HUES6 (cell line): Measurements from ENCODE around the gene COL27A1.

Source experiments
- H3K27ac ChIP-seq: 2 replicates; pipeline ENCODE4 v1.7.0; 2013; ENCODE audit warnings: low read depth, mild to moderate bottlenecking, low read length, inconsistent platforms
- H3K27me3 ChIP-seq: 2 replicates; pipeline ENCODE4 v1.6.1; 2013; ENCODE audit warnings: low read length; ENCODE audit not compliant: control insufficient read depth, insufficient read depth
- H3K36me3 ChIP-seq: 2 replicates; pipeline ENCODE4 v1.6.1; 2013; ENCODE audit warnings: low read length; ENCODE audit not compliant: control insufficient read depth, insufficient read depth
- H3K4me1 ChIP-seq: 2 replicates; pipeline ENCODE4 v1.6.1; 2013; ENCODE audit warnings: low read length; ENCODE audit not compliant: control insufficient read depth, insufficient read depth
- H3K4me3 ChIP-seq: 2 replicates; pipeline ENCODE4 v1.5.1; 2013; ENCODE audit warnings: low read depth, low read length
- H3K9ac ChIP-seq: one replicate; pipeline ENCODE4 v1.6.1; 2013; ENCODE audit warnings: mild to moderate bottlenecking, low read length
- H3K9me3 ChIP-seq: 2 replicates; pipeline ENCODE4 v1.6.1; 2013; ENCODE audit warnings: low read depth, low read length; ENCODE audit not compliant: control insufficient read depth, insufficient read depth

Gene COL27A1

GRCh38 chr9:114213566-114213965 lies 58.2 kb downstream of the COL27A1 start:
- Histone ChIP-seq H3K27me3 (no peaks in the 10 kb centered on the region), H3K27ac (no peak overlapping the region), H3K4me3 (no peak overlapping the region), H3K9me3 (no peaks in the 10 kb centered on the region), H3K4me1 (peaks cover under 1% of the 10 kb centered on the region; the same call in 1 of the 2 replicates), H3K36me3 (peaks cover 37% of the 10 kb centered on the region), H3K9ac (no peak overlapping the region)

GRCh38 chr9:114214181-114214580 lies 58.8 kb downstream of the COL27A1 start:
- H3K9ac ChIP-seq: no peak overlapping the region
- H3K4me3 ChIP-seq: no peak overlapping the region
- H3K36me3 ChIP-seq: peaks cover 37% of the 10 kb centered on the region
- H3K27me3 ChIP-seq: no peaks in the 10 kb centered on the region
- H3K9me3 ChIP-seq: no peaks in the 10 kb centered on the region
- no peak overlapping the region for H3K27ac ChIP-seq
- H3K4me1 ChIP-seq: peaks cover 3% of the 10 kb centered on the region

GRCh38 chr9:114214686-114215414 lies 59.5 kb downstream of the COL27A1 start:
- Histone ChIP-seq H3K9ac (no peak overlapping the region), H3K27me3 (no peaks in the 10 kb centered on the region), H3K4me3 (no peak overlapping the region), H3K27ac (no peak overlapping the region), H3K9me3 (no peaks in the 10 kb centered on the region), H3K36me3 (peaks cover 31% of the 10 kb centered on the region), H3K4me1 (peaks cover 3% of the 10 kb centered on the region)

- no peaks in the 10 kb centered on the region for H3K27me3 ChIP-seq
- peaks cover 3% of the 10 kb centered on the region for H3K4me1 ChIP-seq
- H3K36me3 ChIP-seq: peaks cover 26% of the 10 kb centered on the region
- H3K4me3 ChIP-seq: no peak overlapping the region
- H3K9me3 ChIP-seq: no peaks in the 10 kb centered on the region
- H3K9ac ChIP-seq: no peak overlapping the region
- no peak overlapping the region for H3K27ac ChIP-seq
Observed at GRCh38 chr9:114216081-114216480, 60.7 kb downstream of the COL27A1 start.

- Histone ChIP-seq H3K4me3 (no peak overlapping the region), H3K9ac (no peak overlapping the region), H3K27ac (no peak overlapping the region), H3K27me3 (no peaks in the 10 kb centered on the region), H3K4me1 (peaks cover 3% of the 10 kb centered on the region), H3K36me3 (peaks cover 22% of the 10 kb centered on the region), H3K9me3 (no peaks in the 10 kb centered on the region)
Observed at GRCh38 chr9:114216976-114217375, 61.6 kb downstream of the COL27A1 start.

GRCh38 chr9:114218264-114219120 lies 63.2 kb downstream of the COL27A1 start:
- Histone ChIP-seq H3K27me3 (no peaks in the 10 kb centered on the region), H3K9ac (no peak overlapping the region), H3K9me3 (no peaks in the 10 kb centered on the region), H3K4me1 (peaks cover 3% of the 10 kb centered on the region), H3K27ac (no peak overlapping the region), H3K4me3 (no peak overlapping the region), H3K36me3 (peaks cover 11% of the 10 kb centered on the region)

DNA sequence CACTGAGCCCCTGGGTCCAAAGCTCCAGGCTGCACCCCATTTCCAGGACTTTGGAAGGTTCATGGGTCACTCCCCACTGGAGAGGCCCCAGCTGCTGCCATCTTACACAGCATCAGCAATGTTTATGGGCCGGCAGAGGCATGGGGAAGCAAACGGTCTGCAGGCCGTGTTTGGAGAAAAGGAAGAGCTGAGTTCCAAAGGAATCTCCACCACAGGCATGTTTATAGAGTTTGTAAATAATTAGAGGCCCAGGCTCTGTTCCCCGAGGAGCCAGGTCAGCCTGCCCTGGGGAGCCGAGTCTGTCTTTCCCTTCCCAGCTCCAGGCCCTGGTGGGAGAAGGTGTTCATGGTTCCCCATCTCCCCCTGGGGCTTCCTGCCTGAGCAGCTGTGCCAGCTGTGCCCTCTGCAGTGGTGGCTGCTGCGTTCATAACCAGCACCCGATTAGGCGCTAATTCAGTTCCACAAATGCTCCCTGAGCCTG lies 64.8 kb downstream of the COL27A1 start:
- Histone ChIP-seq H3K36me3 (peaks cover 9% of the 10 kb centered on the region; the same call in 1 of the 2 replicates), H3K27ac (no peak overlapping the region), H3K4me1 (peaks cover 16% of the 10 kb centered on the region), H3K4me3 (no peak overlapping the region), H3K9me3 (no peaks in the 10 kb centered on the region), H3K9ac (no peak overlapping the region), H3K27me3 (no peaks in the 10 kb centered on the region)

GRCh38 chr9:114221706-114222465 lies 66.5 kb downstream of the COL27A1 start:
- peaks cover 9% of the 10 kb centered on the region; the same call in 1 of the 2 replicates for H3K36me3 ChIP-seq
- no peak overlapping the region for H3K9ac ChIP-seq
- H3K4me3 ChIP-seq: no peak overlapping the region
- no peak overlapping the region for H3K27ac ChIP-seq
- H3K4me1 ChIP-seq: peaks cover 24% of the 10 kb centered on the region
- H3K9me3 ChIP-seq: no peaks in the 10 kb centered on the region
- no peaks in the 10 kb centered on the region for H3K27me3 ChIP-seq

DNA sequence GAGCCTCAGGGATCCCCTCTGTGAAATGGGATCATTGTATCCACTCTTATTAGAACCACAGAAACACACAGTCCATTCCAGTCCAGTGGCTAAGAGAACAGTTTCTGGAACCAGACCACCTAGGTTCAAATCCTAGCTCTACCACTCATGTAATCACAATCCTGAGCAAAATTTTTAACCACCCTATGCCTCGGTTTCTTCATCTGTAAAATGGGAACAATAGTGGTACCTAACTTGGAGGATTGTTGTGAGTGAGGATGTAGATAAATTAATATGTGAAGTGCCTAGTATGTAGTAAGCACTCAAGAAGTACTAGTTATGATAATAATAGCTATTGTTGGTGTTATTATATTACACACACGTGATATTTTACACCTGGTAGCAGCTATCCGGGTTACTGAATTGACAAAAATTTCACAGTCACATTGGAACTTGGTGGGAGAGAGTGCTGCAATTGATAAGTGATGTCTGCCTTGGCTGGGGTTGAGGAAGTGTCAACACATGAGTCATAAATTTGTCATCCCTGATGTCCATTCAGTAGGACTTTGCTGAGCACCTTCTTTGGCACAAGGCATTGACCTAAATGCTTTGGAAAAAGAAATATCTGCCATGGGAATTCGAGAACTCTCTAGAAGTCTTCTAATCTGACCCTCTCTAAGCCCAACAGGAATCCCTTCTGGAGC lies 68.4 kb downstream of the COL27A1 start:
- peaks cover 30% of the 10 kb centered on the region for H3K4me1 ChIP-seq
- no peak overlapping the region for H3K4me3 ChIP-seq
- 0 out of 2 replicates have a peak, but pooled peaks cover 5% of the 10 kb centered on the region for H3K36me3 ChIP-seq
- H3K27me3 ChIP-seq: no peaks in the 10 kb centered on the region
- H3K9ac ChIP-seq: no peak overlapping the region
- no peak overlapping the region for H3K27ac ChIP-seq
- no peaks in the 10 kb centered on the region for H3K9me3 ChIP-seq

DNA sequence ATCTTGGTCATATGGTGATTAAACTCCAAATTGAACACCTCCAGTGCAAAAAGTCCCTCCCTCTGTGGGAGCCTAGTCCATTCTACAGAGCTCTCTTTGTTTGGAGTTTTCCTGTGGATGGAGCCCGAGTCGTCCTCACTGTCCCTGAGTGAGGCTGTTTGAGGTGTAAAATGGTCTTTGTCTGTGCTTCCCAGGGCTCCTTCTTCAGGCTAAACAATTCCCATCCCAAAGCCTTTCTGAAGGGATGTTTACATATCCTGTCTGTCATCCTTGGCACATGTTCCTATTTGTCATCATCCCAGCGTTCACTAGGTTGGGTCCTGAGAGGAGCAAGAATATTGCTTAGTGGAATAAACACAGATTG lies 68.9 kb downstream of the COL27A1 start:
- Histone ChIP-seq H3K36me3 (0 out of 2 replicates have a peak, but pooled peaks cover 5% of the 10 kb centered on the region), H3K27me3 (no peaks in the 10 kb centered on the region), H3K27ac (no peak overlapping the region), H3K9ac (no peak overlapping the region), H3K4me3 (no peak overlapping the region), H3K4me1 (peaks cover 34% of the 10 kb centered on the region), H3K9me3 (no peaks in the 10 kb centered on the region)
